ENCODE data around the gene B4GALT1. TPM values are rescaled to one million over a fixed set of nuclear protein-coding genes. Genes with fewer than 3 reads are reported as not detected.
A peak's percentile ranks its signal among the peaks of the same experiment; 100 is the strongest.

Gene B4GALT1
- total RNA-seq, result 65.6 and 66.5 TPM in 2 replicates
- 61.3 and 61.4 TPM in 2 replicates for polyA plus RNA-seq
- 38.4 and 38.5 TPM in 2 replicates for polyA plus RNA-seq (2011; cell fraction: cytosol; rRNA removed)
- 20.8 and 22.6 TPM in 2 replicates for polyA plus RNA-seq (2011; cell fraction: nucleus; rRNA removed)
- 59.6 and 71.4 TPM in 2 replicates for polyA plus RNA-seq (2012)
- 80.7 and 81.6 TPM in 2 replicates for polyA minus RNA-seq
- polyA minus RNA-seq (2011; cell fraction: cytosol; rRNA and poly(A)+ RNA removed), result 182 TPM
- 19.3 and 19.9 TPM in 2 replicates for polyA minus RNA-seq (2011; cell fraction: nucleus; rRNA and poly(A)+ RNA removed)
- percentile 74 among the genes with signal in this experiment for Bru-seq, nascent RNA
- BruChase-seq, experiment 1, labeled RNA remaining after a 6-hour chase, result percentile 88 among the genes with signal in this experiment
- BruChase-seq, experiment 2, labeled RNA remaining after a 2-hour chase, result percentile 74 among the genes with signal in this experiment
- long read RNA-seq, full-length matches to known transcripts, result 16 of 31 reads
- long read RNA-seq, partial matches to known transcripts, result 2 of 31 reads
- long read RNA-seq, other reads (novel, unspliced or antisense), result 13 of 31 reads

- peak; percentile 95 for FAIRE-seq
- no peaks in the 10 kb centered on the region for H3K9me3 ChIP-seq (replicated peaks; ENCODE audit: control insufficient read depth, insufficient read depth, low read length)
- intact Hi-C loops (cut with micrococcal nuclease), result loop anchor here (1.0 to 5.0 kb wide), 7 partner anchors 8 to 140 kb away; partner anchors contain the start of genes BAG1, DNAJA1 and SMU1
Measured at GRCh38 chr9:33167084-33167971, at the start of gene B4GALT1. TSS of gene B4GALT1 (minus strand) at chr9:33167336. CDS start at chr9:33167169, 167 bp downstream.

More at GRCh38 chr9:33167084-33167971, at the start of gene B4GALT1:
- H3K27ac ChIP-seq (ENCODE audit: insufficient read depth, low read depth, low read length), result peak within 1 kb of the TSS; percentile 78
- ChIA-PET POLR2A (interaction anchor here (0.8 to 1.2 kb wide), 3 partner anchors 16 to 143 kb away, joined by 3 to 4 read pairs (median 3); no protein-coding TSS in a partner anchor), CTCF (interaction anchor here (0.6 to 1.5 kb wide), 16 partner anchors 8 to 91 kb away, joined by 3 to 8 read pairs (median 3); partner anchors contain the start of gene SMU1)
- H3K4me1 ChIP-seq (ENCODE audit: control insufficient read depth, extremely low read depth, insufficient read depth, low read length), result peaks cover 37% of the 10 kb centered on the region
- H3K4me2 ChIP-seq (ENCODE audit: insufficient read depth, low read length), result peak within 1 kb of the TSS; percentile 70
- no peaks in the 10 kb centered on the region for H3K9me1 ChIP-seq (replicated peaks; ENCODE audit: control insufficient read depth, extremely low read depth, insufficient read depth, low read length)
- peaks cover 41% of the 10 kb centered on the region for H3K79me2 ChIP-seq (ENCODE audit: control insufficient read depth, insufficient read depth, low read length)
- dilution Hi-C loops (cut with MboI; ENCODE audit: extremely low pct_ligation_motif_present, low sequenced_read_pairs), result no loop called here
- H3K4me3 ChIP-seq (replicated peaks in 1 of 3; ENCODE audit: insufficient read depth in 1 of 3, low read depth in 1 of 3, low read length in 3 of 3), result peak within 1 kb of the TSS; percentile 75 to 82 (median 76)
- BruUV-seq (replicated peaks), result TSS peak; percentile 43
- peak; percentile 93 for DNase-seq (ENCODE audit: low read depth, low spot score)
- H4K20me1 ChIP-seq (replicated peaks; ENCODE audit: control insufficient read depth, extremely low read depth, insufficient read depth, low read length), result no peaks in the 10 kb centered on the region
- TF ChIP-seq FOS (IDR thresholded peaks at IDR 0.05; ENCODE audit: borderline replicate concordance, insufficient read depth, low read length) (no peak), CTCF (IDR thresholded peaks at IDR 0.05; ENCODE audit: extremely low read depth in 1 of 2, insufficient read depth in 1 of 2, low read depth in 1 of 2, low read length in 2 of 2) (no peak), POLR2A (IDR thresholded peaks at IDR 0.05; ENCODE audit: low read depth, low read length) (peak; percentile 76), POLR2AphosphoS5 (IDR thresholded peaks at IDR 0.05; ENCODE audit: insufficient read depth, low read depth, low read length) (peak; percentile 62), MAX (IDR thresholded peaks at IDR 0.05; ENCODE audit: insufficient read depth, insufficient read length) (peak; percentile 38), GATA2 (IDR thresholded peaks at IDR 0.05; ENCODE audit: insufficient read depth, insufficient read length, low read depth, low read length) (no peak)
- peak within 1 kb of the TSS; percentile 88 for H3K9ac ChIP-seq (replicated peaks; ENCODE audit: extremely low read depth, insufficient read depth, low read length)
- H3K36me3 ChIP-seq (ENCODE audit: control insufficient read depth in 2 of 2, extremely low read depth in 1 of 2, insufficient read depth in 2 of 2, low read length in 2 of 2), result no peaks in the 10 kb centered on the region
- peak within 1 kb of the TSS; percentile 72 for H2AFZ ChIP-seq (ENCODE audit: low read depth, low read length)
- no peaks in the 10 kb centered on the region for H3K27me3 ChIP-seq (ENCODE audit: control insufficient read depth in 2 of 2, insufficient read depth in 2 of 2, low read length in 2 of 2)

All from endothelial cell of umbilical vein (primary cell).